Activated CD8-positive, alpha-beta memory T cell treated with anti-CD3 and anti-CD28 coated beads for 48 hours (primary cell): ENCODE data around the gene UPK1B.

Source experiments
- DNase-seq, 3 experiments: peaks; one replicate each; pipeline ENCODE4 v3.0.0-alpha.2; 2020; ENCODE audit warnings: low read depth in 2 of 3, low spot score in 2 of 3

Gene UPK1B

GRCh38 chr3:119245778-119246177 is 72.4 kb downstream of the UPK1B start:
- no peak for DNase-seq
